Measurements from ENCODE around the gene SCML1. TPM values are rescaled to one million over a fixed set of nuclear protein-coding genes. Genes with fewer than 3 reads are reported as not detected.
A peak's percentile ranks its signal among the peaks of the same experiment; 100 is the strongest.

SCML1 gene
- total RNA-seq, 1 experiment from 2014 or later: 1.6 TPM

- DNase-seq: peak; percentile 42
- H2AK5ac ChIP-seq (ENCODE audit: insufficient read length, low read length): no peak overlapping the region
- H4K20me1 ChIP-seq (ENCODE audit: control insufficient read depth, insufficient read depth, insufficient read length): no peaks in the 10 kb centered on the region
- H3T11ph ChIP-seq (ENCODE audit: low read length): no peak overlapping the region
- no peak overlapping the region for H2BK120ac ChIP-seq (ENCODE audit: low read depth, low read length, poor library complexity, severe bottlenecking)
- no peaks in the 10 kb centered on the region for H3K79me2 ChIP-seq (ENCODE audit: insufficient read depth, low read length)
- no peak overlapping the region for H3K4me3 Mint-ChIP-seq
- H3K4me1 ChIP-seq (ENCODE audit: insufficient read depth, low read length): peaks cover 4% of the 10 kb centered on the region; the same call in 1 of the 2 replicates
- no peaks in the 10 kb centered on the region for H3K79me1 ChIP-seq (ENCODE audit: insufficient read depth, low read depth, low read length, poor library complexity, severe bottlenecking)
- H2BK15ac ChIP-seq (ENCODE audit: low read depth, low read length): no peak overlapping the region
- no peak overlapping the region for H3K27ac Mint-ChIP-seq
- TF ChIP-seq CTCF (conservative IDR thresholded peaks at IDR 0.05): no peak
- H2BK12ac ChIP-seq (ENCODE audit: insufficient read length, low read depth, low read length): no peak overlapping the region
- H3K9ac ChIP-seq (ENCODE audit: extremely low read depth, insufficient read length, low read length): no peak overlapping the region
- H2BK5ac ChIP-seq (ENCODE audit: insufficient read length, low read length): no peak overlapping the region
- no CpG with 5 or more reads among the region's 8 CpGs for WGBS (ENCODE audit: extremely low coverage, insufficient read length, low lambda C conversion rate)
- no peak overlapping the region for H3K4me2 ChIP-seq (ENCODE audit: insufficient read depth, insufficient read length, low read length)
- no peak overlapping the region for H2BK20ac ChIP-seq (ENCODE audit: low read depth, low read length, poor library complexity, severe bottlenecking)
- H3K4ac ChIP-seq (ENCODE audit: low read depth, low read length): no peak overlapping the region
- H3K14ac ChIP-seq (ENCODE audit: insufficient read depth, low read length): no peak overlapping the region; the same call in 1 of the 2 replicates
- H3K9me3 Mint-ChIP-seq: peaks cover 46 to 60% of the 10 kb centered on the region in 2 experiments
- H3K27ac ChIP-seq (ENCODE audit: insufficient read length, low read depth, low read length): no peak overlapping the region
- H3K23ac ChIP-seq (ENCODE audit: insufficient read length, low read depth, low read length): no peak overlapping the region
- peaks cover 6 to 21% of the 10 kb centered on the region in 2 experiments for H3K4me1 Mint-ChIP-seq
- H3K27me3 Mint-ChIP-seq (ENCODE audit: low read depth): no peaks in the 10 kb centered on the region; the same call in none of the 2 replicates
- H3K56ac ChIP-seq (ENCODE audit: insufficient read length, low read depth, low read length): no peak overlapping the region
- no peak overlapping the region for H2AFZ ChIP-seq (ENCODE audit: low read length)
- no peaks in the 10 kb centered on the region for H3K27me3 ChIP-seq (ENCODE audit: insufficient read depth, low read length)
- H3K36me3 Mint-ChIP-seq (ENCODE audit: insufficient read depth in 1 of 3, low read depth in 3 of 3): peaks cover 8 to 11% (median 8%) of the 10 kb centered on the region in 3 experiments
- no peaks in the 10 kb centered on the region for H3K23me2 ChIP-seq (ENCODE audit: insufficient read length, low read depth, low read length, poor library complexity, severe bottlenecking)
- no peak overlapping the region for H4K5ac ChIP-seq (ENCODE audit: insufficient read length, low read depth, low read length)
- H3K9me3 ChIP-seq (ENCODE audit: control insufficient read depth, low read depth, low read length): peaks cover 8% of the 10 kb centered on the region
- H4K8ac ChIP-seq (replicated peaks; ENCODE audit: insufficient read length, low read depth, low read length): no peak overlapping the region
- no peak overlapping the region for H4K91ac ChIP-seq (ENCODE audit: insufficient read length, low read depth, low read length)
- H3K18ac ChIP-seq (ENCODE audit: insufficient read length, low read depth, low read length): no peak overlapping the region
These were observed 51.8 kb downstream of the SCML1 start for GRCh38 chrX:17788956-17789562.
